CD4-positive, alpha-beta T cell (primary cell): Measurements from ENCODE around the gene GPM6B. TPM values are rescaled to one million over a fixed set of nuclear protein-coding genes. Genes with fewer than 3 reads are reported as not detected.

Source experiments
- ATAC-seq: fragments of 200-7000 bp; cut with Tn5 transposase; one replicate; pipeline ENCODE4 v1.10.0; 2022; ENCODE audit warnings: mild to moderate bottlenecking; ENCODE audit not compliant: poor library complexity
- CTCF ChIA-PET: fragments of 350-600 bp; sonication (Branson Sonifier 250); formaldehyde crosslinking; loops from one replicate; lab custom pipeline; 2021; ENCODE audit warnings: antibody characterized with exemption, inconsistent platforms; lab: Charles Lee
- POLR2A ChIA-PET: fragments of 350-600 bp; sonication (Branson Sonifier 250); formaldehyde crosslinking; loops from one replicate; lab custom pipeline; 2021; ENCODE audit warnings: antibody characterized with exemption, inconsistent platforms; lab: Charles Lee
- DNase-seq, 14 experiments: peaks; one replicate each; pipeline ENCODE4 v3.0.0-alpha.2; 2013 to 2020; ENCODE audit warnings: mixed read lengths in 2 of 14
- H3K27ac ChIP-seq, 2 donors: one replicate each; pipeline versions ENCODE4 v1.5.1 to v1.7.0; 2013; ENCODE audit warnings: low read length in 2 of 2, low read depth in 1 of 2, mild to moderate bottlenecking in 1 of 2
- H3K27me3 ChIP-seq, 2 experiments: 1 replicate in 1 of 2; 2 replicates in 1 of 2; pipeline versions ENCODE4 v1.6.1 to v1.7.0; 2013; ENCODE audit warnings: low read length in 2 of 2, control low read depth in 1 of 2, mild to moderate bottlenecking in 1 of 2, moderate library complexity in 1 of 2; ENCODE audit not compliant: insufficient read depth in 2 of 2, control insufficient read depth in 1 of 2
- H3K36me3 ChIP-seq: one replicate; pipeline ENCODE4 v1.6.1; 2013; ENCODE audit warnings: low read length, control low read depth; ENCODE audit not compliant: insufficient read depth
- H3K4me1 ChIP-seq: one replicate; pipeline ENCODE4 v1.6.1; 2013; ENCODE audit warnings: low read length, control low read depth; ENCODE audit not compliant: insufficient read depth
- H3K4me3 ChIP-seq: one replicate; pipeline ENCODE4 v1.5.1; 2013; ENCODE audit warnings: mild to moderate bottlenecking, low read length, moderate library complexity
- H3K9me3 ChIP-seq, 2 experiments: 1 replicate in 1 of 2; 2 replicates in 1 of 2; pipeline versions ENCODE4 v1.6.1 to v1.7.0; 2013; ENCODE audit warnings: low read length in 2 of 2, mild to moderate bottlenecking in 2 of 2, control low read depth in 1 of 2, moderate library complexity in 1 of 2; ENCODE audit not compliant: control insufficient read depth in 1 of 2, insufficient read depth in 1 of 2
- H3K27ac Mint-ChIP-seq: one replicate; pipeline ENCODE4 v1.8.0; 2020; ENCODE audit warnings: mixed read lengths
- H3K27me3 Mint-ChIP-seq: one replicate; pipeline ENCODE4 v1.8.0; 2021; ENCODE audit warnings: mixed read lengths
- H3K36me3 Mint-ChIP-seq: one replicate; pipeline ENCODE4 v1.8.0; 2021; ENCODE audit warnings: low read depth, mixed read lengths
- H3K4me1 Mint-ChIP-seq: one replicate; pipeline ENCODE4 v1.8.0; 2021; ENCODE audit warnings: low read depth, mixed read lengths
- H3K4me3 Mint-ChIP-seq: one replicate; pipeline ENCODE4 v1.8.0; 2020; ENCODE audit warnings: mild to moderate bottlenecking, mixed read lengths
- H3K9me3 Mint-ChIP-seq: one replicate; pipeline ENCODE4 v1.8.0; 2020; ENCODE audit warnings: mixed read lengths
- intact Hi-C, 2 experiments: fragments of 100-400 bp; cut with DNase I in 1 of 2; cut with micrococcal nuclease in 1 of 2; formaldehyde crosslinking; loops; one replicate each; pipeline versions ENCODE4 v1.15.1 to v1.9.0; 2023 to 2025; cut with DNase I, micrococcal nuclease
- total RNA-seq, 174 experiments: library from RNA in 2 of 174; stranded (reverse) in 2 of 174; gene quantifications; one replicate each; pipeline ENCODE4 v1.2.3 and lab custom pipeline; 2021 to 2026
- TF ChIP-seq, protein P1 (sequence below): fragments of 200-600 bp; IDR thresholded peaks from one replicate; pipeline ENCODE4 v1.8.0; 2022; ENCODE audit warnings: antibody characterized with exemption, mild to moderate bottlenecking

The GPM6B gene
- total RNA-seq, 2 experiments from 2014 or later: not detected

DNA sequence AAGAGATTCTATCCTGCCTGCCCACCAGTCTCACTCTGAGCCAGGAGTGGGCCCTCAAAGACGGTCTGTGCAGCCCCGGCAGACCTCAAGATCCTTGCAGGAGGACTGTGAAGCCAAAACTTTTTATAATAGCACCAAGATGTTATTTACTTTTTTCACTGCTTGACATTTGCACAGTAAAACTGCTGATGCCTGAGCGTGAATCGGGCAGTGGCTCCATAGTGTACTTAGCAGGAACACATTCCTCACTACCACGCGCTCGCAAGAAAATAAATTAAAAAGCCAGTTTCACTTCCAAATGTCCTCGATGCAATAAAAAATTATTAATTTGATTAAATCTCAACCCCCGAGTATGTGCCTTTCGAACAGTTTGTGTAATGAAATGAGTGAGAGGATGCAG lies 22.5 kb downstream of the GPM6B start:
- no peaks in the 10 kb centered on the region for H3K9me3 ChIP-seq
- H3K27ac ChIP-seq: no peak overlapping the region
- Mint-ChIP-seq H3K4me1 (no peaks in the 10 kb centered on the region), H3K36me3 (no peaks in the 10 kb centered on the region), H3K27ac (no peak overlapping the region), H3K27me3 (no peaks in the 10 kb centered on the region), H3K4me3 (no peak overlapping the region), H3K9me3 (no peaks in the 10 kb centered on the region)
- intact Hi-C loops: no loop called here
- ATAC-seq: no peak
- no peaks in the 10 kb centered on the region for H3K27me3 ChIP-seq
- TF ChIP-seq, protein P1, sequence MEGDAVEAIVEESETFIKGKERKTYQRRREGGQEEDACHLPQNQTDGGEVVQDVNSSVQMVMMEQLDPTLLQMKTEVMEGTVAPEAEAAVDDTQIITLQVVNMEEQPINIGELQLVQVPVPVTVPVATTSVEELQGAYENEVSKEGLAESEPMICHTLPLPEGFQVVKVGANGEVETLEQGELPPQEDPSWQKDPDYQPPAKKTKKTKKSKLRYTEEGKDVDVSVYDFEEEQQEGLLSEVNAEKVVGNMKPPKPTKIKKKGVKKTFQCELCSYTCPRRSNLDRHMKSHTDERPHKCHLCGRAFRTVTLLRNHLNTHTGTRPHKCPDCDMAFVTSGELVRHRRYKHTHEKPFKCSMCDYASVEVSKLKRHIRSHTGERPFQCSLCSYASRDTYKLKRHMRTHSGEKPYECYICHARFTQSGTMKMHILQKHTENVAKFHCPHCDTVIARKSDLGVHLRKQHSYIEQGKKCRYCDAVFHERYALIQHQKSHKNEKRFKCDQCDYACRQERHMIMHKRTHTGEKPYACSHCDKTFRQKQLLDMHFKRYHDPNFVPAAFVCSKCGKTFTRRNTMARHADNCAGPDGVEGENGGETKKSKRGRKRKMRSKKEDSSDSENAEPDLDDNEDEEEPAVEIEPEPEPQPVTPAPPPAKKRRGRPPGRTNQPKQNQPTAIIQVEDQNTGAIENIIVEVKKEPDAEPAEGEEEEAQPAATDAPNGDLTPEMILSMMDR: no peak
- H3K4me3 ChIP-seq: no peak overlapping the region
- ChIA-PET POLR2A (no interaction called here), CTCF (interaction anchor here (0.8 kb wide), 1 partner anchor 8 kb away, joined by 3 read pairs; no protein-coding TSS in a partner anchor)
- no peaks in the 10 kb centered on the region for H3K4me1 ChIP-seq
- DNase-seq: no peak
- no peaks in the 10 kb centered on the region for H3K36me3 ChIP-seq

DNA sequence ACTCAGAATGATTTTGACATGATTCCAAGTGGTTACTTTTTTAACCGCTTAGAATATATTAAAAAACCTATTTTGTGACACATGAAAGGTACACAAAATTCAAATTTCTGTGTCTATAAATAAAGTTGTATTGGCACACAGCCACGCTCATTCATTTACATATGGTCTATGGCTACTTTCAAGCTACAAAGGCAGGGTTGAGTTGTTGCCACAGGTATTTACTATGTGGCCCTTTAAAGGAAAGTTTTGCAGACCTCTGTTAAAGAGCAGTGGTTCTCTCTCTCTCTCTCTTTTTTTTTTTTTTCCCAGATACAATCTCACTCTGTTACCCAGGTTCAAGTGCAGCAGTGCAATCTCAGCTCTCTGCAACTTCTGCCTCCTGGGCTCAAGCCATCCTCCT lies 23.0 kb downstream of the GPM6B start:
- Mint-ChIP-seq H3K4me3 (no peak overlapping the region), H3K9me3 (no peaks in the 10 kb centered on the region), H3K27ac (no peak overlapping the region), H3K27me3 (no peaks in the 10 kb centered on the region), H3K36me3 (no peaks in the 10 kb centered on the region), H3K4me1 (no peaks in the 10 kb centered on the region)
- Histone ChIP-seq H3K36me3 (no peaks in the 10 kb centered on the region), H3K4me3 (no peak overlapping the region), H3K4me1 (no peaks in the 10 kb centered on the region), H3K9me3 (no peaks in the 10 kb centered on the region), H3K27ac (no peak overlapping the region), H3K27me3 (no peaks in the 10 kb centered on the region)
- TF ChIP-seq, protein P1: no peak
- ATAC-seq: no peak
- DNase-seq: no peak
- ChIA-PET CTCF (interaction anchor here (0.8 kb wide), 1 partner anchor 9 kb away, joined by 3 read pairs; no protein-coding TSS in a partner anchor), POLR2A (no interaction called here)
- intact Hi-C loops: no loop called here

DNA sequence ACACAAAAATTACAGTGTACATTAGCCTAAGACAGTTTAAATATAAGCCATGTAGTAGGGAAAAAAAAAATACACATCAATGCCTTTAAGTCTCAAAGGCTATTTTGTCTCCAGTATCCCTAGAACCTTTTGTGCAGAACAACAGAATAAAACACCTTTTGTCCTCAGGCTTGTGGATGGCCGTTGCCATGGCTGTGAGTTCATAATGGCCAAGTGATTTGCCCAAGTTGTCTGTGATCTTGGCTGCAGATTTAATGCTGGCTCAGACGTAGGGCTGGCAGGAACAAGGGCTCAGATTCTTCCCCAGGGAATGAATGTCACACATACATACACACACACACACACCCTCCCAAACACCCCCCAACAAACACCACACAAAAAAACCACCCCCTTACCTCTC lies 25.3 kb downstream of the GPM6B start:
- H3K4me1 Mint-ChIP-seq: no peaks in the 10 kb centered on the region
- CTCF ChIA-PET: no interaction called here

More for the DNA sequence above, 25.3 kb downstream of the GPM6B start:
- ATAC-seq: no peak
- H3K27me3 Mint-ChIP-seq: no peaks in the 10 kb centered on the region
- intact Hi-C loops: no loop called here
- H3K4me3 Mint-ChIP-seq: no peak overlapping the region
- TF ChIP-seq, protein P1: no peak
- Histone ChIP-seq H3K36me3 (no peaks in the 10 kb centered on the region), H3K4me1 (no peaks in the 10 kb centered on the region), H3K27ac (no peak overlapping the region), H3K27me3 (no peaks in the 10 kb centered on the region), H3K4me3 (no peak overlapping the region), H3K9me3 (no peaks in the 10 kb centered on the region)
- POLR2A ChIA-PET: no interaction called here
- no peaks in the 10 kb centered on the region for H3K9me3 Mint-ChIP-seq
- DNase-seq: no peak
- no peaks in the 10 kb centered on the region for H3K36me3 Mint-ChIP-seq
- no peak overlapping the region for H3K27ac Mint-ChIP-seq
